H1 (cell line): Measurements from ENCODE around the gene KDM2A. TPM values are rescaled to one million over a fixed set of nuclear protein-coding genes. Genes with fewer than 3 reads are reported as not detected.

Source experiments
- CTCF ChIA-PET: fragments of 300-600 bp; sonication (Branson Sonifier 250); formaldehyde crosslinking; loops from one replicate; lab custom pipeline; 2021; ENCODE audit not compliant: partially characterized antibody; lab: Charles Lee
- POLR2A ChIA-PET: fragments of 300-600 bp; sonication (Branson Sonifier 250); formaldehyde crosslinking; loops from one replicate; lab custom pipeline; 2021; ENCODE audit warnings: inconsistent platforms; ENCODE audit not compliant: partially characterized antibody; lab: Charles Lee
- DNase-seq, 2 experiments: peaks; one replicate each; pipeline versions ENCODE4 v3.0.0 to v3.0.0-alpha.2; 2010 to 2022; ENCODE audit warnings: low spot score in 2 of 2, low read depth in 1 of 2, mixed read lengths in 1 of 2
- FAIRE-seq: peaks from 2 replicates; lab custom pipeline; 2011; peaks lifted over from hg19 to GRCh38; lab: Jason Lieb, UNC
- H2AFZ ChIP-seq: 2 replicates; pipeline ENCODE4 v1.8.1; 2012; ENCODE audit warnings: low read length, inconsistent platforms
- H2AK5ac ChIP-seq: 2 replicates; pipeline ENCODE4 v1.6.1; 2013; ENCODE audit warnings: low read depth, low read length
- H2BK120ac ChIP-seq: replicated peaks from 2 replicates; pipeline ENCODE3; 2013; ENCODE audit warnings: low read depth, low read length, inconsistent platforms
- H2BK12ac ChIP-seq: 2 replicates; pipeline ENCODE4 v1.6.1; 2013; ENCODE audit warnings: low read depth, low read length
- H2BK15ac ChIP-seq: 2 replicates; pipeline ENCODE4 v1.6.1; 2013; ENCODE audit warnings: low read length
- H2BK20ac ChIP-seq: 2 replicates; pipeline ENCODE4 v1.6.1; 2013; ENCODE audit warnings: low read length
- H2BK5ac ChIP-seq: 2 replicates; pipeline ENCODE4 v1.6.1; 2013; ENCODE audit warnings: low read depth, low read length
- H3K14ac ChIP-seq: 2 replicates; pipeline ENCODE4 v1.6.1; 2013; ENCODE audit warnings: inconsistent platforms; ENCODE audit not compliant: insufficient read length
- H3K18ac ChIP-seq: 2 replicates; pipeline ENCODE4 v1.6.1; 2013; ENCODE audit warnings: low read length; ENCODE audit errors: extremely low read depth
- H3K23ac ChIP-seq: 2 replicates; pipeline ENCODE4 v1.6.1; 2013; ENCODE audit warnings: inconsistent platforms; ENCODE audit not compliant: insufficient read length
- H3K23me2 ChIP-seq: 2 replicates; pipeline ENCODE4 v1.6.1; 2013; ENCODE audit warnings: low read depth, low read length
- H3K27ac ChIP-seq: 2 replicates; pipeline ENCODE4 v1.6.1; 2011; ENCODE audit warnings: low read depth, low read length, inconsistent platforms
- H3K27me3 ChIP-seq, 4 experiments: replicated peaks in 1 of 4; 1 replicate in 1 of 4; 2 replicates in 3 of 4; pipeline versions ENCODE4 v1.6.1 to v1.8.1; 2011 to 2013; ENCODE audit warnings: low read length in 3 of 4, mild to moderate bottlenecking in 3 of 4, inconsistent platforms in 2 of 4, mixed read lengths in 2 of 4, moderate library complexity in 1 of 4; ENCODE audit not compliant: control insufficient read depth in 3 of 4, insufficient read depth in 3 of 4; ENCODE audit errors: extremely low read depth in 1 of 4
- H3K36me3 ChIP-seq, 4 experiments: 2 replicates each; pipeline versions ENCODE4 v1.6.1 to v1.8.1; 2011 to 2013; ENCODE audit warnings: mild to moderate bottlenecking in 4 of 4, low read length in 3 of 4, moderate library complexity in 2 of 4, control low read depth in 1 of 4, inconsistent platforms in 1 of 4; ENCODE audit not compliant: insufficient read depth in 4 of 4, control insufficient read depth in 2 of 4
- H3K4ac ChIP-seq: replicated peaks from 2 replicates; pipeline ENCODE3; 2013; ENCODE audit warnings: low read length, low read depth, mixed read lengths, inconsistent platforms; ENCODE audit not compliant: insufficient read length
- H3K4me1 ChIP-seq, 4 experiments: replicated peaks in 1 of 4; 1 replicate in 1 of 4; 2 replicates in 3 of 4; pipeline versions ENCODE4 v1.6.1 to v1.8.1; 2011 to 2013; ENCODE audit warnings: low read length in 3 of 4, inconsistent platforms in 2 of 4, mixed read lengths in 1 of 4; ENCODE audit not compliant: insufficient read depth in 4 of 4, control insufficient read depth in 3 of 4
- H3K4me2 ChIP-seq, 2 experiments: 2 replicates each; pipeline versions ENCODE4 v1.6.1 to v1.8.1; 2011 to 2013; ENCODE audit warnings: low read depth in 2 of 2, low read length in 2 of 2, control low read depth in 1 of 2, inconsistent platforms in 1 of 2, mild to moderate bottlenecking in 1 of 2; ENCODE audit not compliant: insufficient read depth in 1 of 2
- H3K4me3 ChIP-seq, 4 experiments: fragments of 200-600, 300-600 bp in 1 of 4; sonication (generic), shearing (Covaris generic), sonication (Bioruptor Twin) in 1 of 4; 2 replicates each; pipeline versions ENCODE4 v1.5.1 to v1.8.1; 2011 to 2016; ENCODE audit warnings: low read length in 4 of 4, low read depth in 3 of 4, control low read depth in 2 of 4, inconsistent platforms in 2 of 4, mild to moderate bottlenecking in 2 of 4, mixed read lengths in 1 of 4, moderate library complexity in 1 of 4; ENCODE audit not compliant: insufficient read depth in 2 of 4; ENCODE audit errors: extremely low read depth in 1 of 4
- H3K56ac ChIP-seq: replicated peaks from 2 replicates; pipeline ENCODE3; 2013; ENCODE audit warnings: low read depth, mild to moderate bottlenecking, mixed read lengths, low read length, inconsistent platforms; ENCODE audit not compliant: insufficient read length
- H3K79me1 ChIP-seq: 2 replicates; pipeline ENCODE4 v1.6.1; 2013; ENCODE audit warnings: low read depth, low read length, control low read depth
- H3K79me2 ChIP-seq, 2 experiments: 2 replicates each; pipeline versions ENCODE4 v1.6.1 to v1.8.1; 2012 to 2013; ENCODE audit warnings: low read length in 2 of 2, mild to moderate bottlenecking in 2 of 2, inconsistent platforms in 1 of 2; ENCODE audit not compliant: insufficient read depth in 2 of 2, control insufficient read depth in 1 of 2
- H3K9ac ChIP-seq, 4 experiments: replicated peaks in 1 of 4; 1 replicate in 1 of 4; 2 replicates in 3 of 4; pipeline versions ENCODE4 v1.6.1 to v1.8.1; 2011 to 2013; ENCODE audit warnings: low read depth in 3 of 4, low read length in 3 of 4, control low read depth in 2 of 4, mild to moderate bottlenecking in 2 of 4, moderate library complexity in 2 of 4, inconsistent platforms in 1 of 4; ENCODE audit errors: extremely low read depth in 1 of 4
- H3K9me3 ChIP-seq, 2 experiments: 2 replicates each; pipeline versions ENCODE4 v1.6.1 to v1.8.1; 2012 to 2013; ENCODE audit warnings: mild to moderate bottlenecking in 2 of 2, moderate library complexity in 2 of 2, control low read depth in 1 of 2, inconsistent platforms in 1 of 2, low read depth in 1 of 2, low read length in 1 of 2, mixed read lengths in 1 of 2; ENCODE audit not compliant: insufficient read depth in 2 of 2
- H4K20me1 ChIP-seq, 2 experiments: replicated peaks in 1 of 2; 2 replicates each; pipeline versions ENCODE3 to v1.8.1; 2011 to 2013; ENCODE audit warnings: inconsistent platforms in 2 of 2, low read length in 2 of 2, mild to moderate bottlenecking in 1 of 2; ENCODE audit not compliant: insufficient read depth in 2 of 2, control insufficient read depth in 1 of 2
- H4K5ac ChIP-seq: 2 replicates; pipeline ENCODE4 v1.6.1; 2013; ENCODE audit warnings: low read length, low read depth, mixed read lengths, inconsistent platforms; ENCODE audit not compliant: insufficient read length
- H4K8ac ChIP-seq: 2 replicates; pipeline ENCODE4 v1.8.0; 2013; ENCODE audit warnings: mild to moderate bottlenecking, moderate library complexity, low read length, inconsistent platforms; ENCODE audit not compliant: insufficient read depth; ENCODE audit errors: extremely low read depth
- H4K91ac ChIP-seq: replicated peaks from 2 replicates; pipeline ENCODE3; 2013; ENCODE audit warnings: low read length, mixed read lengths, inconsistent platforms; ENCODE audit not compliant: insufficient read length
- ATF3 ChIP-seq: IDR thresholded peaks from 2 replicates; pipeline ENCODE4 v1.6.1; 2011; ENCODE audit warnings: low read depth, mild to moderate bottlenecking, low read length; ENCODE audit not compliant: insufficient read depth
- BCL11A ChIP-seq, 2 experiments: IDR thresholded peaks; one replicate each; pipeline ENCODE4 v1.6.1; 2011; ENCODE audit warnings: low read depth in 2 of 2, low read length in 2 of 2, mild to moderate bottlenecking in 2 of 2
- CBX8 ChIP-seq: fragments of 300-800, 300-1000 bp; sonication (generic); IDR thresholded peaks from 2 replicates; pipeline ENCODE4 v1.7.1; 2016; ENCODE audit warnings: low read depth, low read length, borderline replicate concordance
- FOSL1 ChIP-seq: IDR thresholded peaks from 2 replicates; pipeline ENCODE4 v1.6.1; 2011; ENCODE audit warnings: mild to moderate bottlenecking, low read depth, low read length, moderate library complexity; ENCODE audit not compliant: insufficient read depth
- GABPA ChIP-seq: IDR thresholded peaks from 2 replicates; pipeline ENCODE4 v1.6.1; 2011; ENCODE audit warnings: mild to moderate bottlenecking, low read length, moderate library complexity, borderline replicate concordance; ENCODE audit not compliant: insufficient read depth
- HDAC6 ChIP-seq: IDR thresholded peaks from one replicate; pipeline ENCODE4 v1.7.1; 2012; ENCODE audit warnings: low read depth, mild to moderate bottlenecking, inconsistent platforms, low read length, moderate library complexity
- KDM5A ChIP-seq: fragments of 200-600 bp; IDR thresholded peaks from 2 replicates; pipeline ENCODE4 v1.7.1; 2012; ENCODE audit warnings: mild to moderate bottlenecking, low read length, inconsistent platforms, mixed read lengths
- RXRA ChIP-seq: IDR thresholded peaks from 2 replicates; pipeline ENCODE4 v1.6.1; 2011; ENCODE audit warnings: low read depth, mild to moderate bottlenecking, low read length, moderate library complexity; ENCODE audit not compliant: insufficient read depth
- TBP ChIP-seq: IDR thresholded peaks from 2 replicates; pipeline ENCODE4 v1.6.1; 2011; ENCODE audit warnings: low read depth, low read length, improper control_type of control experiment
- TEAD4 ChIP-seq: IDR thresholded peaks from 2 replicates; pipeline ENCODE4 v1.6.1; 2012; ENCODE audit warnings: low read depth, low read length, inconsistent platforms, mixed read lengths
- ZNF274 ChIP-seq: IDR thresholded peaks from 2 replicates; pipeline ENCODE4 v1.7.0; 2012; ENCODE audit warnings: low read length, borderline replicate concordance; ENCODE audit errors: extremely low read depth
- WGBS, 2 experiments: shearing (Covaris generic) in 1 of 2; methylation state at CpG; one replicate each; pipeline versions ENCODE4 v1.1.6 to v1.1.7; 2013 to 2015; ENCODE audit warnings: low lambda C conversion rate in 2 of 2, mixed read lengths in 2 of 2, inconsistent platforms in 1 of 2, low coverage in 1 of 2, missing lambda C conversion rate in 1 of 2; ENCODE audit not compliant: insufficient replicate concordance in 2 of 2, insufficient coverage in 1 of 2, insufficient read length in 1 of 2; ENCODE audit errors: extremely low coverage in 1 of 2, missing lambda C conversion rate in 1 of 2; 5-methylcytosine and 5-hydroxymethylcytosine counted together
- polyA plus RNA-seq, 7 experiments: library from polyadenylated mRNA; depleted of rRNA in 3 of 7; stranded (reverse) in 5 of 7; unstranded in 2 of 7; fragments of >200 nt in 5 of 7; fragments of 200-250 nt in 2 of 7; gene quantifications; 1 replicate in 5 of 7; 2 replicates in 1 of 7; 4 replicates in 1 of 7; pipeline versions ENCODE4 v1.2.1 to v1.2.3, GENCODE V29; 2011 to 2013; ENCODE audit warnings: missing spikeins in 2 of 7, mixed read lengths in 2 of 7
- total RNA-seq: library from RNA; stranded (reverse); fragmentation: NEBNext Ultra II Directional; extraction: Animal tissue kit (Norgen Biotek cat#: 25700); gene quantifications from 2 replicates; pipeline ENCODE4 v1.2.1, GENCODE V29; 2021

Gene KDM2A
- total and polyA plus RNA-seq, 2 of the 8 experiments (the other 6 are each of a cell fraction or from before 2014, with no cell fraction given): 55.4 to 66.2 TPM

GRCh38 chr11:67274768-67275605 is 155.9 kb downstream of the KDM2A start:
- Histone ChIP-seq H4K5ac (no peak overlapping the region), H3K27me3 (no peaks in the 10 kb centered on the region), H4K20me1 (peaks cover 9 to 24% of the 10 kb centered on the region in 2 experiments), H2AFZ (no peak overlapping the region), H2BK120ac (no peak overlapping the region), H2AK5ac (0 out of 2 replicates have a peak overlapping the region, but pooled peaks have one; percentile 24), H3K79me2 (peaks cover 0 to 51% of the 10 kb centered on the region in 2 experiments; a peak in 3 of 4 replicates), H3K4me3 (no peak overlapping the region), H3K9ac (no peak overlapping the region), H2BK5ac (peak overlapping the region; percentile 52; the same call in 1 of the 2 replicates), H3K9me3 (no peaks in the 10 kb centered on the region), H3K4ac (no peak overlapping the region), H3K23ac (no peak overlapping the region), H3K4me2 (no peak overlapping the region), H3K56ac (no peak overlapping the region), H2BK20ac (no peak overlapping the region), H2BK15ac (no peak overlapping the region), H3K18ac (no peak overlapping the region; the same call in 1 of the 2 replicates), H3K27ac (no peak overlapping the region), H3K79me1 (peaks cover 20% of the 10 kb centered on the region), H3K36me3 (peaks cover 2 to 9% (median 8%) of the 10 kb centered on the region in 4 experiments; a peak in 5 of 8 replicates), H3K4me1 (peaks cover 2 to 40% (median 29%) of the 10 kb centered on the region in 4 experiments), H3K14ac (no peak overlapping the region), H4K8ac (peak overlapping the region; percentile 83; the same call in 1 of the 2 replicates), H4K91ac (no peak overlapping the region), H2BK12ac (no peak overlapping the region), H3K23me2 (no peaks in the 10 kb centered on the region; the same call in 1 of the 2 replicates)
- CTCF ChIA-PET: interaction anchor here (0.6 to 2.9 kb wide), 6 partner anchors 12 to 71 kb away, joined by 3 to 23 read pairs (median 4); no protein-coding TSS in a partner anchor
- DNase-seq (no peak), FAIRE-seq (no peak)
- WGBS, 2 experiments: 87% methylated on average over 31 of the region's 35 CpGs; no CpG with 5 or more reads in 1 of the 2 experiments
- POLR2A ChIA-PET: interaction anchor here (1.2 to 1.3 kb wide), 2 partner anchors 8 to 12 kb away, joined by 3 to 4 read pairs; partner anchors contain the start of gene GRK2
- no peak for TF ChIP-seq RXRA
- TF ChIP-seq KDM5A: no peak
- no peak for TF ChIP-seq ZNF274
- no peak for TF ChIP-seq BCL11A (IDR thresholded peaks at IDR 0.05; ENCODE audit: low read depth in 2 of 2, low read length in 2 of 2)
- TF ChIP-seq GABPA: no peak
- TF ChIP-seq TBP: no peak
- TF ChIP-seq TEAD4: no peak
- no peak for TF ChIP-seq CBX8
- no peak for TF ChIP-seq ATF3
- no peak for TF ChIP-seq HDAC6
- no peak for TF ChIP-seq FOSL1
